Measurements from ENCODE around the gene AXIN1.

- TF ChIP-seq CTCF (conservative IDR thresholded peaks at IDR 0.05; ENCODE audit: low read length) (no peak), EZH2phosphoT487 (IDR thresholded peaks at IDR 0.05; ENCODE audit: borderline replicate concordance) (no peak)
Measured at GRCh38 chr16:287981-288920, 64.3 kb downstream of the AXIN1 start.

Measured in Loucy (cell line).